Measurements from ENCODE around the gene NIPAL4.

DNA sequence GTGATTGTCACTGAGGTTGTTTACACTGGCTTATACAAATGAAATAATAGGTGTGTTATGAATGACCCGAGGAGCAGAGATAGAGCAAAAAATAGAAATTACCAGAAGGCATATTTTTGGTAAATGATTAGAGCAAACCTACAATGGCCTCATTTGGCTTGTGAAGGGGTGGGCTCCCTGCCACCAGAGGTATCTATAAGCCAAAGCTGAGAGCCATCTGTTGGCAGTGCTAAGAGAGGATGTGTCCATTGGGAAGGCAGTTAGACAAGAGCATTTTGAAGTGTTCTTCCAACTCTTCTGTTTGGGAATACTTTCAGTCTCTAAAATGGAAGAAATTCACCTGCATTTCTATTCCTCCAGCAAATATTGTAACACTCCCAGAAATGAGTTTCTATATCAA is 10.6 kb downstream of the NIPAL4 start:
- TF ChIP-seq CTCF (IDR thresholded peaks at IDR 0.05; ENCODE audit: poor library complexity, severe bottlenecking), result no peak
- TF ChIP-seq TAF1 (IDR thresholded peaks at IDR 0.05; ENCODE audit: low read depth), result no peak
- no peak for TF ChIP-seq POLR2AphosphoS5 (IDR thresholded peaks at IDR 0.05)
- no peak for TF ChIP-seq EZH2 (IDR thresholded peaks at IDR 0.05; ENCODE audit: borderline replicate concordance, insufficient read depth, low read length, poor library complexity, severe bottlenecking)
